Liver (tissue), 2 donors: ENCODE results near the gene INSYN1.

Experiments used
- FOXA1 ChIP-seq: IDR thresholded peaks from 2 replicates; pipeline ENCODE4 v1.6.1; 2016; ENCODE audit warnings: antibody characterized with exemption
- RAD21 ChIP-seq, 2 donors: IDR thresholded peaks; 2 replicates each; pipeline ENCODE4 v1.6.1; 2016; ENCODE audit warnings: antibody characterized with exemption in 2 of 2, mild to moderate bottlenecking in 2 of 2
- SP1 ChIP-seq: IDR thresholded peaks from 2 replicates; pipeline ENCODE4 v1.6.1; 2018; ENCODE audit warnings: antibody characterized with exemption, mild to moderate bottlenecking
- YY1 ChIP-seq: IDR thresholded peaks from 2 replicates; pipeline ENCODE4 v1.6.1; 2016; ENCODE audit warnings: antibody characterized with exemption, mild to moderate bottlenecking
- donor health status: healthy.

DNA sequence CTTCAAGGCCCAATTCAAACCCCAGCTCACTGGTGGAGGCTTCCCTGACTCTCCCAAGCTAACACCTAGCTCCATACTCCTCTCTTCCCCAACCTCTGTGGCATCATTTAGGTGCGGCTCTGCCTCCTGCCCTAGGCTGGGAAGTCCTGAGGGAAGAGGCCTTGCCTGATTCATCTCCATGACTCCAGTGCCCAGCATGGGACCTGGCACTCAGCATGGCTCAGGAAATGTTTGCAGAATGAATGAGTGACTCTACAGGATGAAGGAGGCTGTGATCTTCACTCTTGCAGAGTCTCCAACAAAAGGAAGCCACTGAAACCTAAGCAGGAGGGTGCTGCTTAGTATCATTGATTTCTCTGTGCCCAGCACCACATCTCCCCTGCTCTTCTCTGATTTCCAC, 34.5 kb upstream of the INSYN1 start:
- no peak for TF ChIP-seq YY1
- no peak for TF ChIP-seq RAD21 (IDR thresholded peaks at IDR 0.05)
- TF ChIP-seq SP1: no peak
- TF ChIP-seq FOXA1: no peak
